ENCODE data around the gene ERO1B. TPM values are rescaled to one million over a fixed set of nuclear protein-coding genes. Genes with fewer than 3 reads are reported as not detected.

The ERO1B gene
- total and polyA plus RNA-seq, 9 donors = 1.8 to 3.6 (median 2.5) TPM

GRCh38 chr1:236282425-236282716 lies 613 bp upstream of the ERO1B start:
- Histone ChIP-seq H3K9me3 (replicated peaks; ENCODE audit: control insufficient read depth, low read depth, low read length) (no peaks in the 10 kb centered on the region), H3K27me3 (ENCODE audit: control insufficient read depth, insufficient read depth, low read length) (peaks cover 11% of the 10 kb centered on the region), H3K4me3 (ENCODE audit: low read length) (peak overlapping the region; percentile 84), H3K36me3 (ENCODE audit: control insufficient read depth, insufficient read depth, low read length) (no peaks in the 10 kb centered on the region), H3K27ac (ENCODE audit: low read length) (no peak overlapping the region), H3K4me1 (ENCODE audit: control insufficient read depth, insufficient read depth, low read length) (peaks cover 10% of the 10 kb centered on the region)
- no peak for DNase-seq
- WGBS (ENCODE audit: insufficient coverage) = 0% methylated on average over 3 of the region's 7 CpGs

GRCh38 chr1:236281198-236281653 lies 532 bp downstream of the ERO1B start:
- Histone ChIP-seq H3K27me3 (ENCODE audit: control insufficient read depth, insufficient read depth, low read length) (peaks cover 10% of the 10 kb centered on the region), H3K36me3 (ENCODE audit: control insufficient read depth, insufficient read depth, low read length) (no peaks in the 10 kb centered on the region), H3K4me1 (ENCODE audit: control insufficient read depth, insufficient read depth, low read length) (peaks cover 10% of the 10 kb centered on the region), H3K27ac (ENCODE audit: low read length) (no peak overlapping the region), H3K4me3 (ENCODE audit: low read length) (peak overlapping the region; percentile 84), H3K9me3 (replicated peaks; ENCODE audit: control insufficient read depth, low read depth, low read length) (no peaks in the 10 kb centered on the region)
- peak; percentile 57 for DNase-seq
- WGBS (ENCODE audit: insufficient coverage) = under 1% methylated on average over 38 of the region's 38 CpGs

GRCh38 chr1:236280438-236281197 lies 1.1 kb downstream of the ERO1B start:
- Histone ChIP-seq H3K4me1 (ENCODE audit: control insufficient read depth, insufficient read depth, low read length) (peaks cover 10% of the 10 kb centered on the region), H3K27me3 (ENCODE audit: control insufficient read depth, insufficient read depth, low read length) (peaks cover 10% of the 10 kb centered on the region), H3K4me3 (ENCODE audit: low read length) (peak overlapping the region; percentile 84), H3K36me3 (ENCODE audit: control insufficient read depth, insufficient read depth, low read length) (no peaks in the 10 kb centered on the region), H3K9me3 (replicated peaks; ENCODE audit: control insufficient read depth, low read depth, low read length) (no peaks in the 10 kb centered on the region), H3K27ac (ENCODE audit: low read length) (no peak overlapping the region)
- peak; percentile 15 for DNase-seq
- WGBS (ENCODE audit: insufficient coverage) = 27% methylated on average over 6 of the region's 13 CpGs

GRCh38 chr1:236275586-236275985 lies 6.2 kb downstream of the ERO1B start:
- no peak for DNase-seq
- WGBS (ENCODE audit: insufficient coverage) = no CpG with 5 or more reads among the region's 1 CpG
- Histone ChIP-seq H3K36me3 (ENCODE audit: control insufficient read depth, insufficient read depth, low read length) (no peaks in the 10 kb centered on the region), H3K4me1 (ENCODE audit: control insufficient read depth, insufficient read depth, low read length) (peaks cover under 1% of the 10 kb centered on the region), H3K27ac (ENCODE audit: low read length) (no peak overlapping the region), H3K9me3 (replicated peaks; ENCODE audit: control insufficient read depth, low read depth, low read length) (no peaks in the 10 kb centered on the region), H3K27me3 (ENCODE audit: control insufficient read depth, insufficient read depth, low read length) (peaks cover under 1% of the 10 kb centered on the region), H3K4me3 (ENCODE audit: low read length) (no peak overlapping the region)

- no peaks in the 10 kb centered on the region for H3K4me1 ChIP-seq (ENCODE audit: control insufficient read depth, insufficient read depth, low read length)
- no peak overlapping the region for H3K27ac ChIP-seq (ENCODE audit: low read length)
- H3K27me3 ChIP-seq (ENCODE audit: control insufficient read depth, insufficient read depth, low read length) = no peaks in the 10 kb centered on the region
- no peak overlapping the region for H3K4me3 ChIP-seq (ENCODE audit: low read length)
- no peaks in the 10 kb centered on the region for H3K36me3 ChIP-seq (ENCODE audit: control insufficient read depth, insufficient read depth, low read length)
- no peak for DNase-seq
- H3K9me3 ChIP-seq (replicated peaks; ENCODE audit: control insufficient read depth, low read depth, low read length) = no peaks in the 10 kb centered on the region
Measured at GRCh38 chr1:236275061-236275460, 6.7 kb downstream of the ERO1B start.

- 100% methylated on average over 1 of the region's 2 CpGs for WGBS (ENCODE audit: insufficient coverage)
- Histone ChIP-seq H3K27me3 (ENCODE audit: control insufficient read depth, insufficient read depth, low read length) (no peaks in the 10 kb centered on the region), H3K4me3 (ENCODE audit: low read length) (no peak overlapping the region), H3K27ac (ENCODE audit: low read length) (no peak overlapping the region), H3K36me3 (ENCODE audit: control insufficient read depth, insufficient read depth, low read length) (no peaks in the 10 kb centered on the region), H3K4me1 (ENCODE audit: control insufficient read depth, insufficient read depth, low read length) (no peaks in the 10 kb centered on the region), H3K9me3 (replicated peaks; ENCODE audit: control insufficient read depth, low read depth, low read length) (no peaks in the 10 kb centered on the region)
- DNase-seq = no peak
Measured at GRCh38 chr1:236273358-236273757, 8.4 kb downstream of the ERO1B start.

GRCh38 chr1:236269439-236269838 lies 12.3 kb downstream of the ERO1B start:
- no peak for DNase-seq
- Histone ChIP-seq H3K27me3 (ENCODE audit: control insufficient read depth, insufficient read depth, low read length) (no peaks in the 10 kb centered on the region), H3K36me3 (ENCODE audit: control insufficient read depth, insufficient read depth, low read length) (no peaks in the 10 kb centered on the region), H3K4me1 (ENCODE audit: control insufficient read depth, insufficient read depth, low read length) (no peaks in the 10 kb centered on the region), H3K4me3 (ENCODE audit: low read length) (no peak overlapping the region), H3K27ac (ENCODE audit: low read length) (no peak overlapping the region), H3K9me3 (replicated peaks; ENCODE audit: control insufficient read depth, low read depth, low read length) (no peaks in the 10 kb centered on the region)

GRCh38 chr1:236261898-236262297 lies 19.9 kb downstream of the ERO1B start:
- H3K4me3 ChIP-seq (ENCODE audit: low read length) = no peak overlapping the region
- H3K36me3 ChIP-seq (ENCODE audit: control insufficient read depth, insufficient read depth, low read length) = no peaks in the 10 kb centered on the region
- peaks cover 2% of the 10 kb centered on the region for H3K9me3 ChIP-seq (replicated peaks; ENCODE audit: control insufficient read depth, low read depth, low read length)
- no peaks in the 10 kb centered on the region for H3K27me3 ChIP-seq (ENCODE audit: control insufficient read depth, insufficient read depth, low read length)
- H3K27ac ChIP-seq (ENCODE audit: low read length) = no peak overlapping the region
- no peak for DNase-seq
- no peaks in the 10 kb centered on the region for H3K4me1 ChIP-seq (ENCODE audit: control insufficient read depth, insufficient read depth, low read length)

GRCh38 chr1:236261033-236261432 lies 20.7 kb downstream of the ERO1B start:
- Histone ChIP-seq H3K9me3 (replicated peaks; ENCODE audit: control insufficient read depth, low read depth, low read length) (peaks cover 2% of the 10 kb centered on the region), H3K4me1 (ENCODE audit: control insufficient read depth, insufficient read depth, low read length) (no peaks in the 10 kb centered on the region), H3K36me3 (ENCODE audit: control insufficient read depth, insufficient read depth, low read length) (no peaks in the 10 kb centered on the region), H3K27ac (ENCODE audit: low read length) (no peak overlapping the region), H3K4me3 (ENCODE audit: low read length) (no peak overlapping the region), H3K27me3 (ENCODE audit: control insufficient read depth, insufficient read depth, low read length) (no peaks in the 10 kb centered on the region)
- WGBS (ENCODE audit: insufficient coverage) = no CpG with 5 or more reads among the region's 1 CpG
- DNase-seq = no peak

- Histone ChIP-seq H3K4me3 (ENCODE audit: low read length) (no peak overlapping the region), H3K4me1 (ENCODE audit: control insufficient read depth, insufficient read depth, low read length) (no peaks in the 10 kb centered on the region), H3K27ac (ENCODE audit: low read length) (no peak overlapping the region), H3K36me3 (ENCODE audit: control insufficient read depth, insufficient read depth, low read length) (no peaks in the 10 kb centered on the region), H3K9me3 (replicated peaks; ENCODE audit: control insufficient read depth, low read depth, low read length) (peaks cover 2% of the 10 kb centered on the region), H3K27me3 (ENCODE audit: control insufficient read depth, insufficient read depth, low read length) (no peaks in the 10 kb centered on the region)
- no peak for DNase-seq
- WGBS (ENCODE audit: insufficient coverage) = no CpG with 5 or more reads among the region's 1 CpG
Measured at GRCh38 chr1:236259043-236259442, 22.7 kb downstream of the ERO1B start.

GRCh38 chr1:236258114-236258622 lies 23.6 kb downstream of the ERO1B start:
- H3K4me3 ChIP-seq (ENCODE audit: low read length) = no peak overlapping the region
- H3K36me3 ChIP-seq (ENCODE audit: control insufficient read depth, insufficient read depth, low read length) = no peaks in the 10 kb centered on the region
- H3K27me3 ChIP-seq (ENCODE audit: control insufficient read depth, insufficient read depth, low read length) = no peaks in the 10 kb centered on the region
- no peaks in the 10 kb centered on the region for H3K4me1 ChIP-seq (ENCODE audit: control insufficient read depth, insufficient read depth, low read length)
- H3K27ac ChIP-seq (ENCODE audit: low read length) = no peak overlapping the region
- no CpG with 5 or more reads among the region's 4 CpGs for WGBS (ENCODE audit: insufficient coverage)
- no peak for DNase-seq
- H3K9me3 ChIP-seq (replicated peaks; ENCODE audit: control insufficient read depth, low read depth, low read length) = peaks cover 2% of the 10 kb centered on the region

Measured in muscle of leg (tissue), 11 donors.